SK-N-MC (cell line): Measurements from ENCODE around the gene ENTREP1.
"Not testable (repeated sequence)": the region's sequence is repeated elsewhere in the genome, so short reads cannot be mapped to it uniquely, and the experiment has no call there.

Source experiments
- DNase-seq: peaks from one replicate; pipeline ENCODE4 v3.0.0-alpha.2; 2011; ENCODE audit warnings: low read depth, low spot score
- H3K27ac ChIP-seq: fragments of 200-600 bp; sonication (generic); 2 replicates; pipeline ENCODE4 v1.5.1; 2016; ENCODE audit warnings: mixed run types
- H3K36me3 ChIP-seq: fragments of 200-600 bp; sonication (generic); 2 replicates; pipeline ENCODE4 v1.6.1; 2017; ENCODE audit warnings: antibody characterized with exemption, low read length, mixed read lengths; ENCODE audit not compliant: insufficient read depth
- H3K4me3 ChIP-seq: fragments of 200-600 bp; sonication (generic); 2 replicates; pipeline ENCODE4 v1.5.1; 2016
- H3K9ac ChIP-seq: fragments of 200-600 bp; sonication (generic); 2 replicates; pipeline ENCODE4 v1.8.0; 2017; ENCODE audit warnings: mixed run types, mixed read lengths; ENCODE audit not compliant: insufficient read length
- H3K9me3 ChIP-seq: fragments of 200-600 bp; sonication (generic); 2 replicates; pipeline ENCODE4 v1.6.1; 2017; ENCODE audit warnings: low read depth, mild to moderate bottlenecking, antibody characterized with exemption, low read length, moderate library complexity, mixed read lengths
- EZH2 ChIP-seq: fragments of 200-600 bp; sonication (generic); IDR thresholded peaks from one replicate; pipeline ENCODE4 v1.6.1; 2017; ENCODE audit warnings: antibody characterized with exemption
- FOXP2 ChIP-seq: optimal IDR thresholded peaks from 2 replicates; pipeline ENCODE3; 2011; ENCODE audit warnings: mild to moderate bottlenecking, moderate library complexity; ENCODE audit not compliant: insufficient read depth; ENCODE audit errors: extremely low read length, control extremely low read depth
- POLR2AphosphoS5 ChIP-seq: IDR thresholded peaks from 2 replicates; pipeline ENCODE4 v1.6.1; 2012; ENCODE audit warnings: mild to moderate bottlenecking, low read depth, low read length, borderline replicate concordance

ENTREP1 gene

DNA sequence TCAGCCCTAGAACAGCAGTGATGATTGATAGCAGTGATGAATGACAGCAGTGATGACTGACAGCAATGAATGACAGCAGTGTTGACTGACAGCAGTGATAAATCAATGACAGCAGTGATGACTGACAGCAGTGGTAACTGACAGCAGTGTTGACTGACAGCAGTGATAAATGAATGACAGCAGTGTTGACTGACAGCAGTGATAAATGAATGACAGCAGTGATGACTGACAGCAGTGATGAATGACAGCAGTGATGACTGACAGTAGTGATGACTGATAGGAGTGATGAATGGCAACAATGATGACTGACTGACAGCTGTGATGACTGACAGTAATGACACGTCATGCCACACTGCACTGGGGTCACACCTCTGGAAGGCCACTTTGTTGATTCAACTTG lies 106.8 kb downstream of the ENTREP1 start:
- no peak for DNase-seq
- no peaks in the 10 kb centered on the region for H3K9me3 ChIP-seq
- H3K36me3 ChIP-seq, result no peaks in the 10 kb centered on the region
- no peak overlapping the region for H3K9ac ChIP-seq
- no peak for TF ChIP-seq EZH2
- no peak for TF ChIP-seq POLR2AphosphoS5
- no peak for TF ChIP-seq FOXP2
- no peak overlapping the region for H3K27ac ChIP-seq
- H3K4me3 ChIP-seq, result no peak overlapping the region

DNA sequence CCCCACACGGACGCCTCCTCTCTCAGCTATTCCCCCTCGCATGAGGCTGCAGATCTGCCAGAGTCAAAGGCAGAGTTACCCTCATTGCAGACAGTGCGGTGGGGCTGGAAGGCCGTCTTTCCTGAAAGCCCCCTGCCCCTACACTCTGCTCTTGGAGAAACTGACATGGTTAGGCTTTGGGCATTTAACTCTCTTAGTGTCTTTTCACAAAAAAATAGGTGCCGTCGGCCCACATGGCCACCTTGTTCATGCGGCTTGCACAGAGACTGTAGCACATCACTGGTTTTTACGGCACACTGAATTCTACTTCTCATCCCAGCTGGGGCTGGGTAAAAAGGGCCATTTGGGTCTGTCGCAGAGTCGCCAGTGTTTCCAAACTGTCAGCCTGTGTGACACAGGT lies 107.6 kb downstream of the ENTREP1 start:
- DNase-seq, result no peak
- Histone ChIP-seq H3K4me3 (no peak overlapping the region), H3K9me3 (no peaks in the 10 kb centered on the region), H3K36me3 (no peaks in the 10 kb centered on the region), H3K9ac (no peak overlapping the region), H3K27ac (no peak overlapping the region)
- TF ChIP-seq FOXP2 (no peak), EZH2 (no peak), POLR2AphosphoS5 (no peak)

DNA sequence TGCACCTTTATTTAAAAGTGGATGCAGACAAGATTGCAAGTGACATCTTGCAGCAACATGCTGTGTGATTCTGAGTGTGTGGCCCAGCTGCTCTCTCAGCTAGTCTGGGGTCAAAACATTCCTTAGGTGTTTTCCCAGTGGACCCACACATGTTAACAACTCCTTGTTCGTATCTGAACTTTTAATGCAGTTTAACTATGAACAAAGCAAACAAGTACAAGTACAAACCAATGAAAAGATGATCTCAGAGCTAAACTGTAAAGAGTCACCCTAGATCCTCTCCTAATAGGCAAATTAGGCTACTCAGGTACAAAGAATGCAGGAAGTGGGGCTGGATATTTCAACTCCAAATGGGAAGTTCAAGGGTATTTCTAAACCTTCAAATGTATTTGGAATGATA lies 108.4 kb downstream of the ENTREP1 start:
- Histone ChIP-seq H3K36me3 (no peaks in the 10 kb centered on the region), H3K9ac (no peak overlapping the region), H3K4me3 (no peak overlapping the region), H3K9me3 (no peaks in the 10 kb centered on the region), H3K27ac (no peak overlapping the region)
- no peak for DNase-seq
- TF ChIP-seq EZH2 (no peak), FOXP2 (no peak)

DNA sequence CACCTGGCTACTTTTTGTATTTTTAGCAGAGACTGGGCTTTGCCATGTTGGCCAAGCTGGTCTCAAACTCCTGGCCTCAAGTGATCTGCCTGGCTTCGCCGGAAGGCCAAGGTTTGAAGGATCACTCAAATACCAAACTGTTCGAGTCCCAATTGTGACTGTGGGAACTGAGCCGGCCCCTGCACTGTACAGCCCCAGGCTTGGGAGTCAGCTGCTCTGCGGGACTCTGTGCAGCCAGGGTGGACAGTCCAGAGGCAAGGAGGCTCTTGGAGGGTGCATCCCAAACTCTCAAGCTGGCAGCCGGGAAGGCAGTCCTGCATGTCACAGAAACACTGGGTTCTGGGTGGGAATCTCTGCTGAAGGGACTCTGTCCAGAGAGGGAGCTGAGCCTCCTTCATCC lies 109.0 kb downstream of the ENTREP1 start:
- no peak overlapping the region for H3K9ac ChIP-seq
- DNase-seq, result no peak
- no peaks in the 10 kb centered on the region for H3K36me3 ChIP-seq
- no peak overlapping the region for H3K27ac ChIP-seq
- H3K9me3 ChIP-seq, result no peaks in the 10 kb centered on the region
- TF ChIP-seq EZH2 (no peak), FOXP2 (no peak), POLR2AphosphoS5 (no peak)
- no peak overlapping the region for H3K4me3 ChIP-seq

DNA sequence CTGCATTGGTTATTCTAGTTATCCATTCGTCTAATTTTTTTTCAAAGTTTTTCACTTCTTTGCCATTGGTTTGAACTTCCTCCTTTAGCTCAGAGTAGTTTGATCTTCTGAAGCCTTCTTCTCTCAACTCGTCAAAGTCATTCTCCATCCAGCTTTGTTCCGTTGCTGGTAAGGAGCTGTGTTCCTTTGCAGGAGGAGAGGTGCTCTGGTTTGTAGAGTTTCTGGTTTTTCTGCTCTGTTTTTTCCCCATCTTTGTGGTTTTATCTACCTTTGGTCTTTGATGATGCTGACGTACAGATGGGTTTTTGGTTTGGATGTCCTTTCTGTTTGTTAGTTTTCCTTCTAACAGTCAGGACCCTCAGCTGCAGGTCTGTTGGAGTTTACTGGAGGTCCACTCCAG lies 114.6 kb downstream of the ENTREP1 start:
- not testable (repeated sequence) for DNase-seq, H3K9ac ChIP-seq, H3K9me3 ChIP-seq, H3K27ac ChIP-seq, H3K4me3 ChIP-seq, H3K36me3 ChIP-seq

DNA sequence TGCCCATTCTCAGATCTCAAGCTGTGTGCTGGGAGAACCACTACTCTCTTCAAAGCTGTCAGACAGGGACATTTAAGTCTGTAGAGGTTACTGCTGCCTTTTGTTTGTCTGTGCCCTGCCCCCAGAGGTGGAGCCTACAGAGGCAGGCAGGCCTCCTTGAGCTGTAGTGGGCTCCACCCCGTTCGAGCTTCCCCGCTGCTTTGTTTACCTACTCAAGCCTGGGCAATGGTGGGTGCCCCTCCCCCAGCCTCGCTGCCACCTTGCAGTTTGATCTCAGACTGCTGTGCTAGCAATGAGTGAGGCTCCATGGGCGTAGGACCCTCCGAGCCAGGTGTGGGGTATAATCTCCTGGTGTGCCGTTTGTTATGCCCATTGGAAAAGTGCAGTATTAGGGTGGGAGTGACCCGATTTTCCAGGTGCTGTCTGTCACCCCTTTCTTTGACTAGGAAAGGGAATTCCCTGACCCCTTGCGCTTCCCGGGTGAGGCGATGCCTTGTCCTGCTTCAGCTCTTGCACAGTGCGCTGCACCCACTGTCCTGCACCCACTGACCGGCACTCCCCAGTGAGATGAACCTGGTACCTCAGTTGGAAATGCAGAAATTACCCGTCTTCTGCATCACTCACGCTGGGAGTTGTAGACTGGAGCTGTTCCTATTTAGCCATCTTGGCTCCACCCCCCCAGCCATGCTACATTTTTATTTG lies 115.4 kb downstream of the ENTREP1 start:
- not testable (repeated sequence) for H3K27ac ChIP-seq, DNase-seq, H3K36me3 ChIP-seq, H3K4me3 ChIP-seq, H3K9ac ChIP-seq, H3K9me3 ChIP-seq
